GM12878 (cell line): Measurements from ENCODE around the gene SYT1. TPM values are rescaled to one million over a fixed set of nuclear protein-coding genes. Genes with fewer than 3 reads are reported as not detected.

Experiments used
- ATAC-seq: fragments of 200-7000 bp; cut with Tn5 transposase; 3 replicates; pipeline ENCODE4 v1.9.1; 2020; ENCODE audit warnings: mild to moderate bottlenecking, moderate library complexity
- BruUV-seq: library from RNA; stranded (reverse); fragments of 400-500 nt; replicated peaks from 2 replicates; lab custom pipeline; 2021; lab: Mats Ljungman, UMichigan
- CTCF ChIA-PET: fragments of 300-600 bp; sonication (Branson Sonifier 250); formaldehyde crosslinking; extraction: SDS; loops from one replicate; lab custom pipeline; 2021; ENCODE audit warnings: inconsistent platforms; lab: Yijun Ruan, JAX
- POLR2A ChIA-PET: fragments of 350-600 bp; formaldehyde crosslinking; extraction: SDS; loops from one replicate; lab custom pipeline; 2021; ENCODE audit warnings: inconsistent platforms; lab: Charles Lee
- RAD21 ChIA-PET: fragments of 300-600 bp; sonication (Branson Sonifier 250); formaldehyde crosslinking; loops from one replicate; lab custom pipeline; 2023; ENCODE audit warnings: antibody characterized with exemption; ENCODE audit not compliant: unreplicated experiment; lab: Charles Lee
- SMC1A ChIA-PET: fragments of 300-600 bp; sonication (Branson Sonifier 250); formaldehyde crosslinking; loops from one replicate; lab custom pipeline; 2023; ENCODE audit not compliant: unreplicated experiment, uncharacterized antibody; lab: Charles Lee
- DNase-seq: peaks from one replicate; pipeline ENCODE4 v3.0.0-alpha.2; 2011; ENCODE audit warnings: low read depth, low spot score
- FAIRE-seq: peaks from 3 replicates; lab custom pipeline; 2011; peaks lifted over from hg19 to GRCh38; lab: Jason Lieb, UNC
- H2AFZ ChIP-seq: 2 replicates; pipeline ENCODE4 v1.6.0; 2011; ENCODE audit warnings: low read depth, low read length, control low read depth; ENCODE audit not compliant: control insufficient read depth
- H3K27ac ChIP-seq: 2 replicates; pipeline ENCODE4 v1.5.1; 2011; ENCODE audit warnings: control low read depth; ENCODE audit not compliant: control insufficient read depth, insufficient read depth
- H3K27me3 ChIP-seq, 2 experiments: replicated peaks in 1 of 2; 2 replicates each; pipeline versions ENCODE4 v1.6.0 to v1.6.1; 2011; ENCODE audit warnings: low read length in 1 of 2; ENCODE audit not compliant: control insufficient read depth in 2 of 2, insufficient read depth in 2 of 2
- H3K36me3 ChIP-seq, 2 experiments: 2 replicates each; pipeline ENCODE4 v1.5.1; 2011; ENCODE audit warnings: low read length in 1 of 2; ENCODE audit not compliant: control insufficient read depth in 2 of 2, insufficient read depth in 2 of 2
- H3K4me1 ChIP-seq: 2 replicates; pipeline ENCODE4 v1.6.1; 2011; ENCODE audit warnings: mild to moderate bottlenecking, low read length, moderate library complexity, mixed read lengths; ENCODE audit not compliant: control insufficient read depth, insufficient read depth
- H3K4me2 ChIP-seq: 2 replicates; pipeline ENCODE4 v1.6.0; 2011; ENCODE audit warnings: control low read depth; ENCODE audit not compliant: control insufficient read depth, insufficient read depth
- H3K4me3 ChIP-seq: fragments of 200-600 bp; sonication (generic); 2 replicates; pipeline ENCODE4 v1.5.1; 2016
- H3K79me2 ChIP-seq: 2 replicates; pipeline ENCODE4 v1.6.0; 2011; ENCODE audit warnings: low read length; ENCODE audit not compliant: control insufficient read depth, insufficient read depth
- H3K9ac ChIP-seq: 2 replicates; pipeline ENCODE4 v1.8.0; 2011; ENCODE audit warnings: low read length, control low read depth, mixed read lengths; ENCODE audit not compliant: control insufficient read depth, insufficient read depth
- H3K9me3 ChIP-seq: replicated peaks from 3 replicates; pipeline ENCODE4 v1.5.1; 2011; ENCODE audit warnings: mild to moderate bottlenecking, low read length; ENCODE audit not compliant: control insufficient read depth, insufficient read depth
- H4K20me1 ChIP-seq: 2 replicates; pipeline ENCODE4 v1.6.0; 2011; ENCODE audit not compliant: control insufficient read depth, insufficient read depth
- CTCF ChIP-seq, 3 experiments: IDR thresholded peaks in 2 of 3; conservative IDR thresholded peaks in 1 of 3; 2 replicates each; pipeline ENCODE4 v1.5.1; 2011; ENCODE audit warnings: low read depth in 3 of 3, low read length in 3 of 3, mild to moderate bottlenecking in 3 of 3, control low read depth in 2 of 3, moderate library complexity in 2 of 3, inconsistent platforms in 1 of 3, mixed read lengths in 1 of 3; ENCODE audit not compliant: control insufficient read depth in 2 of 3, insufficient read depth in 1 of 3; ENCODE audit errors: extremely low read depth in 1 of 3
- HDAC2 ChIP-seq: fragments of 200-600 bp; sonication (generic); IDR thresholded peaks from 2 replicates; pipeline ENCODE4 v1.6.1; 2017
- IKZF2 ChIP-seq, 2 experiments: fragments of 450-650 bp; IDR thresholded peaks; 2 replicates each; pipeline ENCODE4 v1.6.1; 2017; ENCODE audit warnings: mild to moderate bottlenecking in 2 of 2, moderate library complexity in 2 of 2
- KDM1A ChIP-seq: fragments of 200-600 bp; sonication (generic); IDR thresholded peaks from 2 replicates; pipeline ENCODE4 v1.6.1; 2016; ENCODE audit warnings: borderline replicate concordance
- MTA2 ChIP-seq: fragments of 450-650 bp; IDR thresholded peaks from 2 replicates; pipeline ENCODE4 v1.6.1; 2016; ENCODE audit warnings: low read depth, mild to moderate bottlenecking, moderate library complexity
- MXI1 ChIP-seq: fragments of 150-350 bp; IDR thresholded peaks from 2 replicates; pipeline ENCODE4 v1.6.1; 2011; ENCODE audit warnings: low read depth, mild to moderate bottlenecking, inconsistent platforms, low read length, improper control_type of control experiment
- MYC ChIP-seq: IDR thresholded peaks from 2 replicates; pipeline ENCODE4 v1.6.1; 2011; ENCODE audit warnings: mild to moderate bottlenecking, low read length, moderate library complexity, inconsistent platforms; ENCODE audit not compliant: insufficient read depth, insufficient replicate concordance, insufficient read length, severe bottlenecking
- NR2C1 ChIP-seq: fragments of 450-650 bp; IDR thresholded peaks from 2 replicates; pipeline ENCODE4 v1.6.1; 2017; ENCODE audit warnings: antibody characterized with exemption, mild to moderate bottlenecking, moderate library complexity
- NR2C2 ChIP-seq: IDR thresholded peaks from 2 replicates; pipeline ENCODE4 v1.6.1; 2011; ENCODE audit warnings: borderline replicate concordance, low read depth; ENCODE audit not compliant: control insufficient read depth, insufficient read length
- PBX3 ChIP-seq: IDR thresholded peaks from 2 replicates; pipeline ENCODE4 v1.6.1; 2011; ENCODE audit warnings: mild to moderate bottlenecking, low read depth, low read length, moderate library complexity; ENCODE audit not compliant: insufficient replicate concordance
- PKNOX1 ChIP-seq: fragments of 450-650 bp; IDR thresholded peaks from 2 replicates; pipeline ENCODE4 v1.6.1; 2016; ENCODE audit warnings: mild to moderate bottlenecking
- SUPT20H ChIP-seq: IDR thresholded peaks from 2 replicates; pipeline ENCODE4 v1.6.1; 2011; ENCODE audit warnings: low read depth, mild to moderate bottlenecking, low read length, moderate library complexity, borderline replicate concordance; ENCODE audit not compliant: control insufficient read depth
- ZBED1 ChIP-seq: IDR thresholded peaks from 2 replicates; pipeline ENCODE4 v1.6.1; 2016; ENCODE audit warnings: borderline replicate concordance
- ZNF274 ChIP-seq: IDR thresholded peaks from one replicate; pipeline ENCODE4 v1.8.0; 2011; ENCODE audit not compliant: insufficient read length, insufficient read depth
- ZZZ3 ChIP-seq: IDR thresholded peaks from 2 replicates; pipeline ENCODE4 v1.6.1; 2011; ENCODE audit warnings: low read depth; ENCODE audit not compliant: control insufficient read depth, insufficient read length
- in situ Hi-C: fragments of 300-500 bp; cut with MboI; formaldehyde crosslinking; loops from 9 replicates; pipeline ENCODE4 v1.14.3; 2018; ENCODE audit warnings: mixed read lengths
- intact Hi-C: fragments of 100-400 bp; cut with micrococcal nuclease; formaldehyde crosslinking; loops from one replicate; pipeline ENCODE4 v1.14.2; 2022; ENCODE audit not compliant: unreplicated experiment
- polyA plus RNA-seq, 11 experiments: library from polyadenylated mRNA; depleted of rRNA in 4 of 11; unstranded in 6 of 11; stranded (reverse) in 5 of 11; fragments of >200 nt; fragmentation: Nextera tagmentation in 4 of 11; fragmentation: Illumina TruSeq in 1 of 11; extraction: Ambion mirVana in 4 of 11; extraction: Trizol in 1 of 11; gene quantifications; 1 replicate in 1 of 11; 2 replicates in 10 of 11; pipeline versions ENCODE4 v1.2.1 to v1.2.3, GENCODE V29; 2011 to 2016; ENCODE audit warnings: inconsistent platforms in 2 of 11, missing spikeins in 2 of 11, low read depth in 1 of 11
- total RNA-seq, 4 experiments: library from RNA; depleted of rRNA in 3 of 4; stranded (reverse); fragments of >200 nt in 3 of 4; fragmentation: Illumina TruSeq in 1 of 4; extraction: Trizol in 1 of 4; gene quantifications; 2 replicates each; pipeline versions ENCODE4 v1.2.1 to v1.2.3, GENCODE V29; 2013 to 2021
- TF ChIP-seq, protein P1 (sequence below): IDR thresholded peaks from 2 replicates; pipeline ENCODE4 v1.6.1; 2011; ENCODE audit warnings: low read depth, mild to moderate bottlenecking, low read length, moderate library complexity, borderline replicate concordance; ENCODE audit errors: extremely low read depth

Gene SYT1
- total and polyA plus RNA-seq, 10 of the 15 experiments (the other 5 are each of a cell fraction or from before 2014, with no cell fraction given): 0.10 to 0.28 TPM; not detected in 8

DNA sequence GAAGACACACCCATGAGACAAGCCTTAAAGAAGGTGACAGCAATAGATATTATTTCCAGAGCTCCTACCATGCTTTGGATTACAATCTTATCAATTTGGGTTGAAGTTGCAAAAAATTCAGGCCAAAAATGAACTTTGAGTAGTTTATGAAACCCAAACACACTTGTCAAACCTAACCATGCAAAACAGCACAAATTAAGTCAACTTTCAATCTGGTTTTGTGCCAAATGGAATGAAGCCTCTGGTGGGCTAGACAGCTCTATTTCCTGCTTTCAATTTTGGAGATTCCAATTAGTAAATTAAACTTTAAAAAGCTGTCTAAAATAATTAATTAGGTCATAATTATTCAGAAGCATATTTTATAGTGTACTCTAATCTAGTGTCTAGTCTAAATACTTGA, 203.4 kb downstream of the SYT1 start:
- TF ChIP-seq KDM1A (no peak), ZNF274 (no peak), MTA2 (peak; percentile 63), CTCF (IDR thresholded peaks at IDR 0.05 in 2 of 3, conservative IDR thresholded peaks at IDR 0.05 in 1 of 3; ENCODE audit: control insufficient read depth in 2 of 3, extremely low read depth in 1 of 3, insufficient read depth in 1 of 3, low read depth in 3 of 3, low read length in 3 of 3) (no peak), MYC (no peak), PBX3 (no peak), PKNOX1 (no peak), IKZF2 (IDR thresholded peaks at IDR 0.05) (peak in 1 of 2 experiments; percentile 42; a peak in 1 of 4 replicates), ZBED1 (no peak), NR2C1 (no peak), HDAC2 (no peak), SUPT20H (no peak), NR2C2 (no peak), MXI1 (no peak), ZZZ3 (no peak)
- TF ChIP-seq, protein P1, sequence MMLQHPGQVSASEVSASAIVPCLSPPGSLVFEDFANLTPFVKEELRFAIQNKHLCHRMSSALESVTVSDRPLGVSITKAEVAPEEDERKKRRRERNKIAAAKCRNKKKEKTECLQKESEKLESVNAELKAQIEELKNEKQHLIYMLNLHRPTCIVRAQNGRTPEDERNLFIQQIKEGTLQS: no peak
- ChIA-PET CTCF (interaction anchor here (1.3 to 3.4 kb wide), 2 partner anchors 10 to 53 kb away, joined by 3 to 21 read pairs; no protein-coding TSS in a partner anchor), POLR2A (interaction anchor here (1.0 kb wide), 1 partner anchor 10 kb away, joined by 7 read pairs; no protein-coding TSS in a partner anchor), RAD21 (interaction anchor here (1.4 to 3.7 kb wide), 5 partner anchors 9 to 59 kb away, joined by 3 to 25 read pairs (median 7); no protein-coding TSS in a partner anchor), SMC1A (interaction anchor here (0.9 to 3.9 kb wide), 6 partner anchors 9 to 49 kb away, joined by 3 to 41 read pairs (median 4); no protein-coding TSS in a partner anchor)
- Histone ChIP-seq H3K79me2 (no peaks in the 10 kb centered on the region), H3K4me2 (no peak overlapping the region), H3K9ac (no peak overlapping the region), H3K4me1 (peaks cover 5% of the 10 kb centered on the region; the same call in 1 of the 2 replicates), H4K20me1 (no peaks in the 10 kb centered on the region), H3K9me3 (no peaks in the 10 kb centered on the region), H3K27me3 (no peaks in the 10 kb centered on the region), H3K27ac (no peak overlapping the region), H2AFZ (no peak overlapping the region), H3K36me3 (no peaks in the 10 kb centered on the region), H3K4me3 (no peak overlapping the region)
- no peak for DNase-seq
- ATAC-seq: peak; percentile 71
- FAIRE-seq: no peak
- intact Hi-C loops (no loop called here), in situ Hi-C loops (no loop called here)
- no TSS peak for BruUV-seq
